Ovary (tissue), 9 donors: Measurements from ENCODE around the gene CACNA2D3. TPM values are rescaled to one million over a fixed set of nuclear protein-coding genes. Genes with fewer than 3 reads are reported as not detected.

ENCODE experiments used
- DNase-seq, 5 donors: peaks; one replicate each; pipeline ENCODE4 v3.0.0-alpha.2; 2019 to 2020
- H3K27ac ChIP-seq, 2 donors: fragments of 200-600 bp; one replicate each; pipeline versions ENCODE4 v1.5.1 to v1.8.0; 2019 to 2022
- H3K27me3 ChIP-seq: fragments of 200-600 bp; one replicate; pipeline ENCODE4 v1.8.0; 2022
- H3K36me3 ChIP-seq: fragments of 200-600 bp; sonication (generic); one replicate; pipeline ENCODE4 v1.5.1; 2019
- H3K4me1 ChIP-seq: one replicate; pipeline ENCODE4 v1.8.1; 2013; ENCODE audit warnings: mild to moderate bottlenecking, moderate library complexity; ENCODE audit not compliant: insufficient read depth
- H3K4me3 ChIP-seq: fragments of 200-600 bp; sonication (generic); one replicate; pipeline ENCODE4 v1.5.1; 2017
- H3K9me3 ChIP-seq, 2 donors: fragments of 200-600 bp in 1 of 2; sonication (generic) in 1 of 2; one replicate each; pipeline versions ENCODE4 v1.5.1 to v1.8.1; 2013 to 2019; ENCODE audit warnings: mild to moderate bottlenecking in 1 of 2, moderate library complexity in 1 of 2
- EP300 ChIP-seq: sonication (generic); formaldehyde crosslinking; IDR thresholded peaks from one replicate; pipeline ENCODE4 v1.6.1; 2017; ENCODE audit warnings: antibody characterized with exemption
- POLR2A ChIP-seq: fragments of 450-650 bp; IDR thresholded peaks from one replicate; pipeline ENCODE4 v1.6.1; 2017; ENCODE audit warnings: antibody characterized with exemption, mild to moderate bottlenecking, moderate library complexity
- WGBS, 3 donors: extraction: QIAGEN DNeasy Blood & Tissue Kit in 1 of 3; methylation state at CpG; one replicate each; pipeline versions ENCODE4 v1.1.5 to v1.1.7; 2013 to 2017; 5-methylcytosine and 5-hydroxymethylcytosine counted together
- intact Hi-C, 4 donors: fragments of 100-400 bp; cut with DNase I; formaldehyde crosslinking; loops; one replicate each; pipeline versions ENCODE4 v1.11.0 to v1.15.1; 2022 to 2023
- polyA plus RNA-seq, 2 donors: library from polyadenylated mRNA; stranded (reverse); fragments of 200-250 nt in 1 of 2; fragments of 350-450 nt in 1 of 2; fragmentation: Illumina TruSeq in 1 of 2; extraction: RNeasy Lipid Tissue Mini Kit (QIAGEN cat#74804) in 1 of 2; gene quantifications; one replicate each; pipeline ENCODE4 v1.2.3, GENCODE V29; 2013 to 2014
- total RNA-seq, 7 donors: library from RNA; depleted of rRNA in 2 of 7; stranded (reverse); fragments of >200 nt in 2 of 7; fragmentation: NEBNext Ultra II Directional in 3 of 7; extraction: Animal tissue kit (Norgen Biotek cat#: 25700) in 3 of 7; gene quantifications; one replicate each; pipeline versions ENCODE4 v1.1.0 to v1.2.4, GENCODE V29; 2016 to 2023
- TF ChIP-seq, protein P1 (sequence below), 3 donors: fragments of 450-650 bp in 2 of 3; fragments of 200-600 bp in 1 of 3; IDR thresholded peaks; one replicate each; pipeline versions ENCODE4 v1.5.1 to v1.8.0; 2016 to 2022; ENCODE audit warnings: antibody characterized with exemption in 3 of 3, mild to moderate bottlenecking in 1 of 3
- donor health status: DM: no; HTN: no; CAD: no; lungs with moderate emphysema.
- donor health status: DM: no; HTN: no; CAD: no.
- donor health status: Bipolar disorder and iron deficiency.
- donor health status: DM: yes; HTN: yes; CAD: no.
- donor health status: DM: no; HTN: no; CAD: no.
- donor health status: DM: yes; HTN: yes; CAD: no.

CACNA2D3 gene
- total and polyA plus RNA-seq, 9 donors: 2.0 to 10.1 (median 4.7) TPM

DNA sequence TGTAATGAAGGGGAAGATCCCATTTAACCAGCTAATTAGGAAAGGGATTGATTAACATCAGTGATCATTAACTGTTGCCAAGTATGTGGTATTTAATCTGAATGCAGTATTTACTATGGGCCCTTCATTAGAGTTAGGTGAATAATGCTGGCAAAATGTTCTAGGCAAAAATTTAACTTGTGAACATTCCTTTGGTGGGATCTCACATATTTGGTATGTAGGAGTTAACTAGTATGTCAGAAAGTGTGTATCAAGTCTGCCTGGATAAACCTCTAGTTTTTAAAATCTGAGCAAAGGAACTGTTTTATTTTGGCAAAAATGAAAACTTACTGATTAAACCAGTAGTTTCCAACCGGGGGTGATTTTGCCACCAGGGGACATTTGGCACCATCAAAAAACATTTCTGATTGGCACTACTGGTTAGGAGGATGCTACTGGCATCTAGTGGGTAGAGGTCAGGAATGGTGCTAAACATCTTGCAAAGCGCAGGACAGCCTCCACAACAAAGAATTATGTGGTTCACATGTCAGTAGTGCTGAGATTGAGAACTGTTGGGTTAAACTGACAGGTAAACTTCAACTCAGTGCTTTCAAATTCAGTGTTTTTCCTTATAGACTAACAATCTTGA is 783.0 kb downstream of the CACNA2D3 start:
- no peak for DNase-seq
- H3K36me3 ChIP-seq: no peaks in the 10 kb centered on the region
- H3K27ac ChIP-seq: no peak overlapping the region
- intact Hi-C loops: no loop called here
- peaks cover 2% of the 10 kb centered on the region for H3K4me1 ChIP-seq
- H3K9me3 ChIP-seq: no peaks in the 10 kb centered on the region
- 18 to 51% (median 43%) methylated on average over 2 of the region's 2 CpGs for WGBS, 3 donors
- H3K4me3 ChIP-seq: no peak overlapping the region
- TF ChIP-seq EP300 (no peak), POLR2A (no peak)
- TF ChIP-seq, protein P1, sequence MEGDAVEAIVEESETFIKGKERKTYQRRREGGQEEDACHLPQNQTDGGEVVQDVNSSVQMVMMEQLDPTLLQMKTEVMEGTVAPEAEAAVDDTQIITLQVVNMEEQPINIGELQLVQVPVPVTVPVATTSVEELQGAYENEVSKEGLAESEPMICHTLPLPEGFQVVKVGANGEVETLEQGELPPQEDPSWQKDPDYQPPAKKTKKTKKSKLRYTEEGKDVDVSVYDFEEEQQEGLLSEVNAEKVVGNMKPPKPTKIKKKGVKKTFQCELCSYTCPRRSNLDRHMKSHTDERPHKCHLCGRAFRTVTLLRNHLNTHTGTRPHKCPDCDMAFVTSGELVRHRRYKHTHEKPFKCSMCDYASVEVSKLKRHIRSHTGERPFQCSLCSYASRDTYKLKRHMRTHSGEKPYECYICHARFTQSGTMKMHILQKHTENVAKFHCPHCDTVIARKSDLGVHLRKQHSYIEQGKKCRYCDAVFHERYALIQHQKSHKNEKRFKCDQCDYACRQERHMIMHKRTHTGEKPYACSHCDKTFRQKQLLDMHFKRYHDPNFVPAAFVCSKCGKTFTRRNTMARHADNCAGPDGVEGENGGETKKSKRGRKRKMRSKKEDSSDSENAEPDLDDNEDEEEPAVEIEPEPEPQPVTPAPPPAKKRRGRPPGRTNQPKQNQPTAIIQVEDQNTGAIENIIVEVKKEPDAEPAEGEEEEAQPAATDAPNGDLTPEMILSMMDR (IDR thresholded peaks at IDR 0.05): no peak
- no peaks in the 10 kb centered on the region for H3K27me3 ChIP-seq

DNA sequence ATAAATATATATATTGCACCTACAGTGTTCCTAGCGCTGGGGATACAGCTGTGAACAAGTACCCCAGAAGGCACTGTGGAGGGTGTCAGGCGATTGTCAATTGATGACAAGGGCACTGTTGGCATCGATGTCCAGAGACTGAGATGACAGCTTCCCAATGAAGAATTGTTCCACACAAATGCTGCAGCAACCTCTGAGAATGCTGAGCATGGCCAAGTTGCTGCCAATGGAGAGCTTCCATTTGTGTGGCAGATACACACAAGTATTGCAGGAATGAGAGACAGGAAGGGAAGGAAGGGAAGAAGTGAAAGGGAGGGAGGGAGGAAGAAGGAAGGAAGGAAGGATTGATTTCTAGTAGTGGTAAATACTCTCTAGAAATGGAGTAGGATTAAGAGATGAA is 783.6 kb downstream of the CACNA2D3 start:
- Histone ChIP-seq H3K4me1 (peaks cover 2% of the 10 kb centered on the region), H3K4me3 (no peak overlapping the region), H3K27me3 (no peaks in the 10 kb centered on the region), H3K36me3 (no peaks in the 10 kb centered on the region), H3K9me3 (no peaks in the 10 kb centered on the region), H3K27ac (no peak overlapping the region)
- no peak for DNase-seq
- WGBS, 3 donors: 93 to 97% (median 95%) methylated on average over 3 of the region's 3 CpGs
- intact Hi-C loops: no loop called here
- TF ChIP-seq EP300 (no peak), POLR2A (no peak)
- TF ChIP-seq, protein P1 (IDR thresholded peaks at IDR 0.05): no peak

DNA sequence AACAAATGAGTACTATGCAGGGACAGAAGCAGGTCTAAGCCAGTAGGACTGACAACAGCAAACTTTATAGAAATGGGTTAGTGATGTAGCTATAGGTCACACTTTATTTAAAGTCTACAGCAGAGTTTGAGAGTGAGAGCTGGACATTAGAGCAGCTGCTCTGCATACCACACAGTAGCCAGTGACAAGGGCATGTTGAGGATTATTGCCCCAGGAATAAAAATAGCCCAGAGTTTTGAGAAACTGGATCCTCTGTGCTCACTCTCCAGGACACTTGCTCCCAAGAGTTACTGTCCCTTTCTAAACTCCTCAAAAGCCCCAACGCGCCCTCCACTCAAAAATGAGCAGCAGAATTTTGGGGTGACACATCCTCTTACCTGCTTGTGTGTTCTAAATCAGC is 784.4 kb downstream of the CACNA2D3 start:
- Histone ChIP-seq H3K9me3 (no peaks in the 10 kb centered on the region), H3K4me3 (no peak overlapping the region), H3K27ac (no peak overlapping the region), H3K36me3 (no peaks in the 10 kb centered on the region), H3K4me1 (peaks cover 2% of the 10 kb centered on the region), H3K27me3 (no peaks in the 10 kb centered on the region)
- 82 to 99% (median 92%) methylated on average over 2 of the region's 2 CpGs for WGBS, 3 donors
- DNase-seq: no peak
- TF ChIP-seq POLR2A (no peak), EP300 (no peak)
- TF ChIP-seq, protein P1 (IDR thresholded peaks at IDR 0.05): no peak
- intact Hi-C loops: no loop called here

DNA sequence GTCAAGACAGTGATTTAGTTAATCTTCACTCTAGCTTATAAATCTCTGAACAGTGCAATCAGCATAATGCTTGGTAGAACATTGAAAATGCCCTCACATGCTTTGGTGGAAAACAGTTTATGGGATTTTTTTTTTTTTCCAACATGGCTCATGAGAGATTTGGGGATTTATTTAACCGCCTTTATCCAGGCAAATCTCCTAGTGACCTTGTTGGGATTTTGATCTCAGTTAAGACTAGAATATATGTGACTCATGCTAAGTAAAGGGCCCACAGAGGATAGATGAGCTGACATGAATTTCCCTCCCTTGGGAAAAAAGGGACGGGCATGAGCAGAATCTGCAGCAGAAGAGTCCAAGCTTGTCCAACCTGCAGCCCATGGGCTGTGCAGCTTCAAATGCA is 786.8 kb downstream of the CACNA2D3 start:
- H3K9me3 ChIP-seq: no peaks in the 10 kb centered on the region
- TF ChIP-seq POLR2A (no peak), EP300 (no peak)
- TF ChIP-seq, protein P1 (IDR thresholded peaks at IDR 0.05): no peak
- no peak overlapping the region for H3K27ac ChIP-seq
- 93 to 95% (median 95%) methylated on average over 2 of the region's 2 CpGs for WGBS, 3 donors
- H3K4me1 ChIP-seq: peaks cover 2% of the 10 kb centered on the region
- no peaks in the 10 kb centered on the region for H3K36me3 ChIP-seq
- DNase-seq: no peak
- no peak overlapping the region for H3K4me3 ChIP-seq
- intact Hi-C loops: no loop called here
- no peaks in the 10 kb centered on the region for H3K27me3 ChIP-seq
